Uterus (tissue), 2 donors: Measurements from ENCODE around the gene DNAH7.

ENCODE experiments used
- CTCF ChIP-seq, 4 experiments: fragments of 200-600 bp in 2 of 4; fragments of 450-650 bp in 2 of 4; sonication (generic) in 2 of 4; IDR thresholded peaks; one replicate each; pipeline ENCODE4 v1.5.1; 2016 to 2019; ENCODE audit warnings: antibody characterized with exemption in 4 of 4, mild to moderate bottlenecking in 2 of 4, moderate library complexity in 1 of 4
- POLR2A ChIP-seq, 2 donors: fragments of 450-650 bp; IDR thresholded peaks; one replicate each; pipeline ENCODE4 v1.6.1; 2016; ENCODE audit warnings: antibody characterized with exemption in 2 of 2, mild to moderate bottlenecking in 1 of 2, moderate library complexity in 1 of 2

GRCh38 chr2:195850764-195851163 lies 217.9 kb downstream of the DNAH7 start:
- TF ChIP-seq CTCF (IDR thresholded peaks at IDR 0.05) (no peak), POLR2A (IDR thresholded peaks at IDR 0.05) (no peak)
